Liver (tissue), 9 donors: ENCODE results near the gene IL1R2. TPM values are rescaled to one million over a fixed set of nuclear protein-coding genes. Genes with fewer than 3 reads are reported as not detected.

Experiments used
- DNase-seq: peaks from one replicate; pipeline ENCODE4 v3.0.0-alpha.2; 2017; ENCODE audit warnings: low spot score
- H3K27ac ChIP-seq, 2 donors: one replicate each; pipeline ENCODE4 v1.7.0; 2013; ENCODE audit warnings: inconsistent platforms in 2 of 2, low read length in 2 of 2, control low read depth in 1 of 2, low read depth in 1 of 2, mild to moderate bottlenecking in 1 of 2
- H3K27me3 ChIP-seq, 4 donors: one replicate each; pipeline versions ENCODE4 v1.6.1 to v1.7.0; 2013; ENCODE audit warnings: low read length in 3 of 4, inconsistent platforms in 1 of 4, mild to moderate bottlenecking in 1 of 4, moderate library complexity in 1 of 4; ENCODE audit not compliant: control insufficient read depth in 4 of 4, insufficient read depth in 4 of 4
- H3K36me3 ChIP-seq, 4 donors: one replicate each; pipeline versions ENCODE4 v1.6.1 to v1.7.0; 2013; ENCODE audit warnings: low read length in 3 of 4, mild to moderate bottlenecking in 3 of 4, low read depth in 1 of 4, moderate library complexity in 1 of 4; ENCODE audit not compliant: control insufficient read depth in 4 of 4, insufficient read depth in 3 of 4
- H3K4me1 ChIP-seq, 4 donors: one replicate each; pipeline versions ENCODE4 v1.6.1 to v1.7.0; 2013; ENCODE audit warnings: low read length in 3 of 4, mild to moderate bottlenecking in 3 of 4, moderate library complexity in 1 of 4; ENCODE audit not compliant: control insufficient read depth in 4 of 4, insufficient read depth in 4 of 4
- H3K4me3 ChIP-seq, 3 donors: one replicate each; pipeline versions ENCODE4 v1.6.1 to v1.7.0; 2013; ENCODE audit warnings: low read length in 3 of 3, control low read depth in 1 of 3, low read depth in 1 of 3, mild to moderate bottlenecking in 1 of 3
- H3K9ac ChIP-seq, 2 donors: one replicate each; pipeline ENCODE4 v1.7.0; 2013; ENCODE audit warnings: low read length in 2 of 2, mild to moderate bottlenecking in 2 of 2, moderate library complexity in 2 of 2, control low read depth in 1 of 2, low read depth in 1 of 2
- H3K9me3 ChIP-seq, 4 donors: one replicate each; pipeline versions ENCODE4 v1.6.1 to v1.7.0; 2013; ENCODE audit warnings: low read length in 3 of 4; ENCODE audit not compliant: control insufficient read depth in 4 of 4
- ATF3 ChIP-seq: IDR thresholded peaks from 2 replicates; pipeline ENCODE4 v1.6.1; 2016; ENCODE audit warnings: antibody characterized with exemption
- CTCF ChIP-seq: fragments of 150-350 bp; IDR thresholded peaks from 2 replicates; pipeline ENCODE4 v1.5.1; 2017; ENCODE audit warnings: improper control_type of control experiment, low read depth, low read length; ENCODE audit not compliant: missing input control
- EGR1 ChIP-seq, 2 donors: IDR thresholded peaks; 2 replicates each; pipeline ENCODE4 v1.6.1; 2016 to 2018; ENCODE audit warnings: antibody characterized with exemption in 2 of 2, low read depth in 2 of 2
- FOXA1 ChIP-seq: IDR thresholded peaks from 2 replicates; pipeline ENCODE4 v1.6.1; 2016; ENCODE audit warnings: antibody characterized with exemption
- FOXA2 ChIP-seq: IDR thresholded peaks from 2 replicates; pipeline ENCODE4 v1.6.1; 2016; ENCODE audit warnings: antibody characterized with exemption
- GABPA ChIP-seq, 2 donors: IDR thresholded peaks in 1 of 2; conservative IDR thresholded peaks in 1 of 2; 2 replicates each; pipeline ENCODE4 v1.6.1; 2016; ENCODE audit warnings: antibody characterized with exemption in 2 of 2, mild to moderate bottlenecking in 1 of 2, moderate library complexity in 1 of 2
- HNF4A ChIP-seq, 2 donors: conservative IDR thresholded peaks; 2 replicates each; pipeline ENCODE4 v1.6.1; 2016; ENCODE audit warnings: antibody characterized with exemption in 2 of 2, mild to moderate bottlenecking in 2 of 2
- HNF4G ChIP-seq: IDR thresholded peaks from 2 replicates; pipeline ENCODE4 v1.6.1; 2016; ENCODE audit warnings: antibody characterized with exemption
- JUND ChIP-seq, 2 donors: IDR thresholded peaks; 2 replicates each; pipeline ENCODE4 v1.6.1; 2016; ENCODE audit warnings: antibody characterized with exemption in 2 of 2
- MAX ChIP-seq: IDR thresholded peaks from 2 replicates; pipeline ENCODE4 v1.6.1; 2016; ENCODE audit warnings: antibody characterized with exemption
- NR2F2 ChIP-seq: IDR thresholded peaks from 2 replicates; pipeline ENCODE4 v1.6.1; 2016; ENCODE audit warnings: antibody characterized with exemption
- RAD21 ChIP-seq, 2 donors: IDR thresholded peaks; 2 replicates each; pipeline ENCODE4 v1.6.1; 2016; ENCODE audit warnings: antibody characterized with exemption in 2 of 2, mild to moderate bottlenecking in 2 of 2
- REST ChIP-seq: IDR thresholded peaks from 2 replicates; pipeline ENCODE4 v1.6.1; 2016; ENCODE audit warnings: antibody characterized with exemption, mild to moderate bottlenecking
- RXRA ChIP-seq, 2 donors: IDR thresholded peaks; 2 replicates each; pipeline ENCODE4 v1.6.1; 2017 to 2018; ENCODE audit warnings: antibody characterized with exemption in 2 of 2, mild to moderate bottlenecking in 1 of 2
- SP1 ChIP-seq: IDR thresholded peaks from 2 replicates; pipeline ENCODE4 v1.6.1; 2018; ENCODE audit warnings: antibody characterized with exemption, mild to moderate bottlenecking
- TAF1 ChIP-seq: conservative IDR thresholded peaks from 2 replicates; pipeline ENCODE4 v1.6.1; 2016; ENCODE audit warnings: antibody characterized with exemption, mild to moderate bottlenecking
- YY1 ChIP-seq: IDR thresholded peaks from 2 replicates; pipeline ENCODE4 v1.6.1; 2016; ENCODE audit warnings: antibody characterized with exemption, mild to moderate bottlenecking
- ZBTB33 ChIP-seq: IDR thresholded peaks from 2 replicates; pipeline ENCODE4 v1.6.1; 2016; ENCODE audit warnings: antibody characterized with exemption
- WGBS: extraction: QIAGEN DNeasy Blood & Tissue Kit; methylation state at CpG from one replicate; pipeline ENCODE4 v1.1.7; 2013; 5-methylcytosine and 5-hydroxymethylcytosine counted together
- polyA plus RNA-seq, 2 donors: library from polyadenylated mRNA; stranded (reverse) in 1 of 2; unstranded in 1 of 2; fragments of 200-250 nt in 1 of 2; fragments of >200 nt in 1 of 2; fragmentation: Nextera tagmentation in 1 of 2; extraction: Ambion mirVana in 1 of 2; gene quantifications; one replicate each; pipeline versions ENCODE4 v1.2.1 to v1.2.3, GENCODE V29; 2013 to 2015
- total RNA-seq, 2 donors: library from RNA; depleted of rRNA; stranded (reverse); fragments of >200 nt; gene quantifications; one replicate each; pipeline ENCODE4 v1.2.3, GENCODE V29; 2014
- donor health status: healthy.
- donor health status: healthy.
- donor health status: healthy.
- donor health status: healthy.
- donor health status: healthy.

The IL1R2 gene
- total and polyA plus RNA-seq, 4 donors = 3.7 to 28.2 (median 7.3) TPM

GRCh38 chr2:102060047-102060446 is 68.3 kb downstream of the IL1R2 start:
- Histone ChIP-seq H3K27me3 (no peaks in the 10 kb centered on the region), H3K36me3 (no peaks in the 10 kb centered on the region), H3K9me3 (peaks cover 0 to 2% (median 0%) of the 10 kb centered on the region in 4 donors), H3K4me3 (no peak overlapping the region), H3K27ac (peak overlapping the region; percentile 75 to 92), H3K4me1 (peaks cover 21 to 64% (median 56%) of the 10 kb centered on the region in 4 donors), H3K9ac (peak overlapping the region; percentile 45 to 74)
- 26% methylated on average over 3 of the region's 3 CpGs for WGBS
- no peak for DNase-seq
- TF ChIP-seq MAX (peak; percentile 92), NR2F2 (no peak), SP1 (peak; percentile 73), YY1 (peak; percentile 40), CTCF (no peak), HNF4A (conservative IDR thresholded peaks at IDR 0.05) (peak; percentile 82 to 91), REST (peak; percentile 63), JUND (IDR thresholded peaks at IDR 0.05) (peak in 1 of 2 donors; percentile 48), ZBTB33 (no peak), RXRA (IDR thresholded peaks at IDR 0.05) (peak in 1 of 2 donors; percentile 78), FOXA1 (no peak), GABPA (IDR thresholded peaks at IDR 0.05 in 1 of 2, conservative IDR thresholded peaks at IDR 0.05 in 1 of 2) (no peak), HNF4G (peak; percentile 46), EGR1 (IDR thresholded peaks at IDR 0.05; ENCODE audit: low read depth in 2 of 2) (no peak), TAF1 (no peak), ATF3 (no peak), FOXA2 (peak; percentile 51), RAD21 (IDR thresholded peaks at IDR 0.05) (peak; percentile 52 to 64)
